Measurements from ENCODE around the gene FEV.

The FEV gene

DNA sequence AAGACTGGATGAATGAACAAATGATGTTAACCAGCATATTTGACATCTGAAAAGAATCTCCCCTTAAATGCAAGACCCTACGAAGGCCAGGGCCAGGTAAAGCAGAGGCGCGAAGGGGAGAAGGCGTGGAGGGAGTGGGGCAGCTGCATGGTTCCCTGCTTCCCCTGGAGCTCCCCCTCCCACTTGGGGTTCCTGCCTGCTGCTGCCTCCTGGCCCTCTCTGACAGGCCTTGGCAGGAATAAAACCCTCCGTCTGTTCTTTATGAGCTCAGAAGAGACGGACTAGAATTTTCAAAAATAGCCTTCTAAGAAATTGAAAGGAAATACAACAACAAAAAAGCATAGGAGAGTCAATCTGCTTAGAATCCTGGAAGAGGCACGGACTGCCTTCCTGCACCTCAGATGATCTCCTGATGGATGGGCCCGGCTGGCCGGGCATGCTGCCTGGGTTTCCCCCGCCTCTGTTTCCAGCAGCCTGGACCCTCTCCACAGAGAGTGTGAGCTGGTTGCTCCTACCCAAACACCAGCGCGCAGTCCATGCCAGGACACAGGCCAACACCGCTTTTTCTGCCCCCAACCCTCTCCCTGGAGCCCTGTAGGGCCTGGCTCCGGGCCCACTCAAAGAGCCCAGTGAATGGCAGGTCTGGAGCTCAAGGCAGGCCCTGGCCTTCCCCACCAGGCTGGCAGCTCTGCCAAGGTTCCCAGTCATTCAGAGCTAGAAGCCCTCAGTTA lies 32.4 kb upstream of the FEV start:
- no peak for DNase-seq (ENCODE audit: insufficient read length, low spot score)

DNA sequence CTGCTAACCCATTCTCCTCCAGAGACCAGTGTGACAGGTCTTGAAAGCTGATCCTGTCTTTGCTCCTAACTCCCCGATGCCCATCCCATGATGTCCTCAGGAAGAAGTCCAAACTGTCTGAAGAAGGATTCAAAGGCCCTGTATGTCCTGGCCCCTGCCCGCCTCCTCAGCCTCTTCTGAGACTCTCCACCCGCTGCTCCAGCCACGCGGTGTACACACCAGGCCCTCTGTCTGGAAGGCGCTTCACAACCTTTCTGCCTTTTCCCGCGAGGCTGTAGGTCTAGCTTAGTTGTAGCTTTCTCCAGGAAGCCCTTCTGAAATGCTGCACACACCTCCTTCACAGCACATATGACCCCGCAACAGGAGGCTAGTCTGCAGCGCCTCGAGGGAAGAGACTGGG lies 31.7 kb upstream of the FEV start:
- FAIRE-seq, result no peak

More for the DNA sequence above, 32.4 kb upstream of the FEV start:
- FAIRE-seq, result no peak

GRCh38 chr2:219010873-219011272 lies 25.9 kb upstream of the FEV start:
- FAIRE-seq, result no peak
- DNase-seq (ENCODE audit: insufficient read length, low spot score), result no peak

More for the DNA sequence above, 31.7 kb upstream of the FEV start:
- DNase-seq (ENCODE audit: insufficient read length, low spot score), result no peak

GRCh38 chr2:219010162-219010756 lies 25.3 kb upstream of the FEV start:
- peak; percentile 53 for DNase-seq (ENCODE audit: insufficient read length, low spot score)
- no peak for FAIRE-seq

DNA sequence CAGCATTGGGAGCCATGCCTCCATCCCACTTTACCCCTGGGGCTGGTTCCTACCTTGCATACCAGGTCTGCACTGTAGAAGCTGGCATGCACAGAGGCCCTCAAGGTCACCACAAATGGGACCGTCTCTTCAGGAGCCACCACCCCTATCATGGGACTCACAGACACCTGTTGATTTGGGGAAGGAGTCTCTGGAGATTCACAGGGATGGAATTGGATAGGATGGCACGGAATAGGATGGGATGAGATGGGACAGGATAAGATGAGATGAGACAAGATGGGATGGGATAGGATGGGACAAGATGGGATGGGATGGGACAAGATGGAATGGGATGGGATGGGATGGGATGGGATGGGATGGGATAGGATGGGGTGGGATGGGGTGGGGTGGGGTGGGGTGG lies 24.3 kb upstream of the FEV start:
- no peak for DNase-seq (ENCODE audit: insufficient read length, low spot score)
- no peak for FAIRE-seq

GRCh38 chr2:219003979-219004378 lies 19.0 kb upstream of the FEV start:
- DNase-seq (ENCODE audit: insufficient read length, low spot score), result no peak

GRCh38 chr2:219003267-219003634 lies 18.3 kb upstream of the FEV start:
- DNase-seq (ENCODE audit: insufficient read length, low spot score) (no peak), FAIRE-seq (no peak)

More at GRCh38 chr2:219003979-219004378, 19.0 kb upstream of the FEV start:
- FAIRE-seq, result no peak

DNA sequence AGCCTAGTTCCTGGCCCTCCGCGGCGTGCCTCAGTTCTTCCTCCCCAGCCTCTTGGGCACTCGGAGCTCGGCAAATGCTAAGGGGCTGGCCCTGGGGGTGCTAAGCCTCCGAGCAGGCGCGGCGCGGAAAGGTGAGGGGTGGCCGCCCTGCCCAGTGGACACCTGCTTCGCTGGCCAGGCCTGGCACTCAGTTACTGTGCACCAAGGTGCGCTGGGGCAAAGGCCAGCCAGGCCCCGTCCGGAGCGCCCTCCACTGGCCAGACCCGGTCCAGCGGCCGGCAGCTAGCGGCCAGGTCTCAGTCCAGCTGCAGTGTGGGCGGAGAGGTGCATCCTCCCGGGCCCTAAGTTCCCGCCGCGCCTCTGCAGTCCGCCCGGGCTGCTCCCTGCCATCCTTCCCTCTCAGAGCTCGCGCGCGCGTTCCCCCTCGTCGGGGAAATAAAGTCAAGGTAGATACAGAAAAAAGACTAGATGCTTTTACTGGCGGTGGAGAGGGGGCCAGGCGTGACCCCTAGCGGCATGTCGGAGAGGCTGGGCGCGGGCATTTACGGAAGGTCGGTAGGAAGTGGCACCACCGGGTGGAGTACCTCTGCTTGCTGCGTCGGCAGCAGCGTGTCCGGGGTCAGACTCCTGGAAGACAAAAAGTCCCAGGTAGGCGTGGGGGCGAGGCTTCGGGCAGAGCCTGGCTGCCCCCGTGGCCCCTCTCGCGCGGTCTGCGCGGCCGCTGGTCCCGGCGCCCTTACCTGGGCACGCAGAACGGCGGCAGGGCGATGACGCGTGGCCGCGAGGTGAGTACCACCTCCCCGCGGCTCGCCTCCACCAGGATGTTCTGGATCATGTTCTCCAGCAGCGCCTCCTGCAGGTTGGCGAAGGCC lies 17.6 kb upstream of the FEV start:
- no peak for FAIRE-seq
- no peak for DNase-seq (ENCODE audit: insufficient read length, low spot score)

DNA sequence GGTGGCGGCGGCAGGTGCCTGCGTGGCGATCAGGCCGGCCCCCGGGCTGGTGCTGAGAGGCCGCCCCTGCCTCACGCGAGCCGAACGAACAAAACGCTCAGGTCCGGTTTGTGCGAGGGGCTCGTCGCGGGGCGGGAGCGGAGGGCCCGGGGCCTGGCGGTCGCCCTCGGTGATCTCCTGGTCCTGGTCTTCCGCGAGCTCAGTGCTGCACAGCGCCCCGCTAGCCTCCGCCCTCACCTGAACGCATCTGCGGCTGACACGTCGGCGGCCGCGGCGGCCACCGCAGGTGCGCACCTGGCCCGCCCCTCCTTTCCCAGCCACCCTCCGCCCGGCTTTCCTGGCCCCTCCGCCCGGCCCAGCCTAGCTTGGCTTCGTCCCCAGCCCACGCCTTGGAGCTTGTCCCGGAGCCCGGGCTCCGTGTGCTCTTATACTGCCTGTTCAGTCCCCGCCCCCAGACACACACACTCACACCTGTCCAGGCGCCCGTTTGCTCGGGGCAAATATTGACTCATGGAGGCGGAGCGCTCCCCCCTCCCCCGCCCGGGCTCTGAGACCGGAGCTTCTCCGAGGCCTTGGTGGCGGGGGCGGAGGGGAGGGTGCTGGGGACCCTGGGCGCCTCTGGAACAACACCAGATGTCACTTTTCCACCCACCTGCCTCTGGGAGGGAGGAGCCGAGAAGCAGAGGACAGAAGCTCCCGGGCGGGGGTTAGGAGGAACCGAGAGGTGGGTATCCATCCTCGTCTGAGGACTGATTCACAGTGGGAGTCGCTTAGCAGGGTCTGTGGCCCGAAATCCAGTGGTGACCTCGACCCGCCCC lies 16.8 kb upstream of the FEV start:
- no peak for DNase-seq (ENCODE audit: insufficient read length, low spot score)
- FAIRE-seq, result no peak

DNA sequence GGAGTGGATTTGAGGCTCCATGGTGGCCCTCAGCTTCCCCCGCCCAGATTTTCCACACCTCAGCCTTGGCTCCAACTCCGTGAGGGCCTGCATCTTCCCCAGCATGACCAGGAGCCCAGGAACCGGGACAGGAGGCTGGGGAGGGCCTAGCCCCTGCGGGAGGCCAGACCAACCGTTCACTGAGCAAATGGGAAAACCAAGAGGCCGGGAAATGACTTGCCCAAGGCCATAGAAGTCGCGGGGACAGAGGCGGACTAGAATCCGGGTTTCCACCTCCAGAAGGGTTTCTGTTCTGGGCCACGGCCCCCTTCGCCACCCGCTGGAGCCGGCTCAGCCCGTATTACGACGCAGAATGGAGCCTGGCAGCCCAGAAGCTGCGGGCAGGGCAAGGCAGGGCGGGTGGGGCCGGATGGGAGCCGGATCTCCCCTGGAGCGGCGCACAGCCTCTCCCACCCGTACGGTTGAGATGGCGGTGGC lies 16.2 kb upstream of the FEV start:
- DNase-seq (ENCODE audit: insufficient read length, low spot score) (no peak), FAIRE-seq (no peak)

GRCh38 chr2:219000569-219000960 lies 15.6 kb upstream of the FEV start:
- DNase-seq (ENCODE audit: insufficient read length, low spot score) (no peak), FAIRE-seq (no peak)

GRCh38 chr2:218999881-219000568 lies 15.0 kb upstream of the FEV start:
- DNase-seq (ENCODE audit: insufficient read length, low spot score), result no peak

GRCh38 chr2:218999021-218999880 lies 14.3 kb upstream of the FEV start:
- DNase-seq (ENCODE audit: insufficient read length, low spot score), result no peak
- no peak for FAIRE-seq

More at GRCh38 chr2:218999881-219000568, 15.0 kb upstream of the FEV start:
- FAIRE-seq, result no peak

DNA sequence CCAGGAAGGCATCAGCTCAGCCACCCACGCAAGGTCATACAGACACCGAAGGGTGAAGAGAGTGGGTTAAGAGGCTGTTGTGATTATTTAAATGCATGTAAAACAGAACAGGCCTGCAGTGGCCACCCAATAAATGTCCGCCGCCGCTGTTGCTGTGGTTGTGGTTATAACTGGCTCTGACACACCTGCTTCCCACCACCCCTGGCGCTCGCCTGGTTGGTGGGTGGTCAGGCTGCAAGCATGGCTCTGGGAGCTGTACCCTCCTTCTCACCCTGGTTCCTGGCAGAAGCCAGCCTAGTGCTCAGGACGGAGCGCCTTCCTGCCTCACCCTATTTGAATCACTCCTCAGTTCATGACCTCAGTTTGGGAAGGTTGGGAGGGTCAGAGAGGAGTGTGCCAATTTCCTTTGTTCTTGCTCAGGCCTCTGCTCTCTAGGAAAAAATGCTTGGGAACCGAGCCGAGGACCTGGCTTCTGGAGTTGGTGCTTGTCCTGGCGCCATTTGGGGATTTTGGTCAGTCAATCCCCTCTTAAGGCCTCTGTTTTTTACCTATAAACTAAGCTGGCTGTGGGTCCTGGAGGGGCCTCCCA lies 13.5 kb upstream of the FEV start:
- FAIRE-seq (no peak), DNase-seq (ENCODE audit: insufficient read length, low spot score) (no peak)

GRCh38 chr2:218997731-218998130 lies 12.7 kb upstream of the FEV start:
- DNase-seq (ENCODE audit: insufficient read length, low spot score) (no peak), FAIRE-seq (no peak)

GRCh38 chr2:218996937-218997336 lies 12.0 kb upstream of the FEV start:
- no peak for FAIRE-seq

GRCh38 chr2:218995972-218996711 lies 11.2 kb upstream of the FEV start:
- FAIRE-seq, result peak; percentile 42

More at GRCh38 chr2:218996937-218997336, 12.0 kb upstream of the FEV start:
- DNase-seq (ENCODE audit: insufficient read length, low spot score), result no peak

GRCh38 chr2:218995561-218995960 lies 10.6 kb upstream of the FEV start:
- DNase-seq (ENCODE audit: insufficient read length, low spot score) (no peak), FAIRE-seq (no peak)

More at GRCh38 chr2:218995972-218996711, 11.2 kb upstream of the FEV start:
- peak; percentile 91 for DNase-seq (ENCODE audit: insufficient read length, low spot score)
